Measurements from ENCODE around the gene MCM7. TPM values are rescaled to one million over a fixed set of nuclear protein-coding genes. Genes with fewer than 3 reads are reported as not detected.

MCM7 gene
- total RNA-seq, 2 donors from 2014 or later, result 32.6 to 34.5 TPM

GRCh38 chr7:100102950-100103840 is 2.0 kb upstream of the MCM7 start:
- intact Hi-C loops (cut with DNase I), result no loop called here
- Histone ChIP-seq H3K36me3 (replicated peaks in 1 of 2; ENCODE audit: insufficient read depth in 1 of 2, low read depth in 2 of 2) (peaks cover 0 to 14% of the 10 kb centered on the region in 2 donors), H3K9me3 (no peaks in the 10 kb centered on the region), H3K27ac (no peak overlapping the region), H3K4me3 (no peak overlapping the region), H3K4me1 (peaks cover 27% of the 10 kb centered on the region), H3K27me3 (no peaks in the 10 kb centered on the region)
- no peak for TF ChIP-seq POLR2A (IDR thresholded peaks at IDR 0.05)
- TF ChIP-seq CTCF (IDR thresholded peaks at IDR 0.05), result no peak
- ATAC-seq (no peak), DNase-seq (no peak)
- 87 to 89% methylated on average over 13 to 17 of the region's 17 CpGs for WGBS, 2 donors

GRCh38 chr7:100100420-100101015 is 679 bp downstream of the MCM7 start:
- WGBS, 2 donors, result 0 to 1% methylated on average over 17 to 60 of the region's 61 CpGs
- TF ChIP-seq CTCF (IDR thresholded peaks at IDR 0.05), result peak in 1 of 7 experiments; percentile 15
- TF ChIP-seq POLR2A (IDR thresholded peaks at IDR 0.05), result peak in 2 of 3 donors; percentile 39 to 61
- Histone ChIP-seq H3K4me1 (peaks cover 27% of the 10 kb centered on the region), H3K36me3 (replicated peaks in 1 of 2; ENCODE audit: insufficient read depth in 1 of 2, low read depth in 2 of 2) (peaks cover 14 to 28% of the 10 kb centered on the region in 2 donors), H3K27ac (peak overlapping the region; percentile 84 to 96 (median 90)), H3K27me3 (no peaks in the 10 kb centered on the region), H3K9me3 (no peaks in the 10 kb centered on the region), H3K4me3 (peak overlapping the region; percentile 57 to 75)
- DNase-seq, result peak; percentile 91 to 94 (median 92)
- intact Hi-C loops (cut with DNase I), result no loop called here
- peak; percentile 84 for ATAC-seq

GRCh38 chr7:100099452-100099851 is 1.7 kb downstream of the MCM7 start:
- Histone ChIP-seq H3K27ac (peak overlapping the region in 2 of 4 donors; percentile 84 to 91), H3K36me3 (replicated peaks in 1 of 2; ENCODE audit: insufficient read depth in 1 of 2, low read depth in 2 of 2) (peaks cover 17 to 30% of the 10 kb centered on the region in 2 donors)
- ATAC-seq, result no peak

GRCh38 chr7:100098913-100099312 is 2.3 kb downstream of the MCM7 start:
- H3K4me3 ChIP-seq, result no peak overlapping the region
- H3K27ac ChIP-seq, result no peak overlapping the region
- H3K27me3 ChIP-seq, result no peaks in the 10 kb centered on the region
- no peak for TF ChIP-seq CTCF (IDR thresholded peaks at IDR 0.05)
- no peak for TF ChIP-seq POLR2A (IDR thresholded peaks at IDR 0.05)
- peaks cover 20 to 27% of the 10 kb centered on the region in 2 donors for H3K36me3 ChIP-seq (replicated peaks in 1 of 2; ENCODE audit: insufficient read depth in 1 of 2, low read depth in 2 of 2)
- ATAC-seq (no peak), DNase-seq (no peak)
- 80 to 83% methylated on average over 10 of the region's 10 CpGs for WGBS, 2 donors
- intact Hi-C loops (cut with DNase I), result no loop called here
- H3K4me1 ChIP-seq, result peaks cover 27% of the 10 kb centered on the region
- H3K9me3 ChIP-seq, result no peaks in the 10 kb centered on the region

More at GRCh38 chr7:100099452-100099851, 1.7 kb downstream of the MCM7 start:
- 56 to 68% methylated on average over 12 of the region's 12 CpGs for WGBS, 2 donors
- TF ChIP-seq POLR2A (IDR thresholded peaks at IDR 0.05) (no peak), CTCF (IDR thresholded peaks at IDR 0.05) (no peak)
- Histone ChIP-seq H3K27me3 (no peaks in the 10 kb centered on the region), H3K4me3 (peak overlapping the region in 1 of 2 donors; percentile 75), H3K9me3 (no peaks in the 10 kb centered on the region), H3K4me1 (peaks cover 27% of the 10 kb centered on the region)
- intact Hi-C loops (cut with DNase I), result no loop called here
- no peak for DNase-seq
